GM19328 (cell line): ENCODE results near the gene ARHGAP29.

Source experiments
- ATAC-seq: cut with Tn5 transposase; IDR thresholded peaks from one replicate; pipeline ENCODE4 v1.9.1; 2021; ENCODE audit warnings: mild to moderate bottlenecking, moderate library complexity; ENCODE audit not compliant: unreplicated experiment

Gene ARHGAP29

GRCh38 chr1:94236630-94237290 is 624 bp downstream of the ARHGAP29 start:
- ATAC-seq: no peak

DNA sequence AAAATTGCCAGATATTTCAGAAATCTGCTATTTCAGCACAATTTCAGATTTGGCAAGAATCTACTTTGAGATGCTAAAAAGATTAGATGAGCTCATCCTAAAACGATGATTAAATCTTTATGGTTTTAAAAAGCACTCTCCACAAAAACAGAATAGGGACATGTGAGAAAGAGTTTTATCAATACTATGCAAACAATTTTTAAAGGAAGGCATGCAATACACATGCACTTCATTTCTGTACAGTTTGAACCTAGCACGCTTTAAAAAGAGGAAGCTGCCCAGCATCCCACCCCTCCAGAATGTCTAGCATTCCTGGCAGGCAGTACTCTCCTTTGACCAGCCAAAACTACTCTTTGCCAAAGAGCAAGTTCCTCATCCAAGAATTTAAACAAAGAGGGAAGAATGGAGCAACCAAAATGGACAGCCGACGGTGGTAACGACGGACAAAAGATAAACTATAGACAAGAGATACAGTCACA is 1.3 kb downstream of the ARHGAP29 start:
- no peak for ATAC-seq

GRCh38 chr1:94235189-94236012 is 2.0 kb downstream of the ARHGAP29 start:
- ATAC-seq: no peak

DNA sequence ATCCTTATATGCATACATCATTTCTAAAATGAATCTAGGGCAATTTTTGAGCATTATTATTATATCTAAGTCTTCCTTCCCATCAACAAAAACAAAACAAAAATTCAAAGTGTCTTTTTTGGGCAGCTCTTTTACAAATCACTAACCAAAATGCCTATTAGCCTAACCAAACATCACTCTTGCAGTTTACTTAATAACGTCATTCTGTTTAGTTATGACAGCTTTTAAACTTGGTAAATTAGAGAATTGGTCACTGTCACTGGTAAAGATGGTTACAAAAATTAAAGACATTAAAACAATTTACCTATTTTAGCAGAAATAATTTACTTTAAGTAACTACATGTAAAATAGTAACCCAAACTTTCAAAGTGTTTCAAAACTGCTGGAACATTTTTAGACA is 2.8 kb downstream of the ARHGAP29 start:
- no peak for ATAC-seq

DNA sequence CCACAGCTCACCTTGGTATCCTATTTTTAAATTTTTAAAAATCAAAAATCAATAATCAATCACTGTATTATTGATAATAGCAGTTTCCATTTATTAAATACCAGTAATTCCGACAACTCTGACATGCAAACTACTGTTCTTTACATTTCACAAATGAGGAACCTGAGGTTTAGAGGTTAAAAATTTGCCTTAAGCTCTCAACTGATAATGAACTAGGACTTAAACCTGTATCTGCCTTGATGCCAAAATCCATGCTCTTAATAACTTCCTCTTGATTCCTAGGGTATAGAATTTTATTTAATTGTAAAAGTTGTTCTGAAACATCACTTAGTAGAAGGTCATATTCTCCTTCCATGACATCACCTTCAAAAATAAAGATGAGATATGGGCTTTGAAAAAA is 5.6 kb downstream of the ARHGAP29 start:
- ATAC-seq: no peak

DNA sequence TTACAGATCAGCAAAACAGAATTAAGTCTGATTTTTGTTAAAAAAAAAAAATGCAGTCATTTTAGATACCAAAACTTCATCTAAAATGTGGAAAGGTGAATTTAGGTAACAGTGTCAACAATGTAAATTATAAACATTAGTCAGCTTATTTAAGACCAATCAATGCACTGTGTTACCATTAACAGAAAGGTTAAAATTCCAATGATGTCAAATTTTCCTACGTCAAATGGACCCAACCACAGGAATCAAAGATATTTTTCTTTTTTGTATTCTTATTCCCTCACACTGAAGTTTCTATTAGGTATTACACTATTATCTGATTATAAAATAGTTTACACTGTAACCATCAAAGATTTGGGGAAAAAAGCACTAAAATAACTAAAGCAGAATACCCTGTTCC is 6.5 kb downstream of the ARHGAP29 start:
- no peak for ATAC-seq

- no peak for ATAC-seq
These were observed 8.6 kb downstream of the ARHGAP29 start for GRCh38 chr1:94228640-94229375.

GRCh38 chr1:94227624-94228023 is 9.8 kb downstream of the ARHGAP29 start:
- no peak for ATAC-seq

GRCh38 chr1:94225845-94226244 is 11.5 kb downstream of the ARHGAP29 start:
- no peak for ATAC-seq

GRCh38 chr1:94218332-94218731 is 19.1 kb downstream of the ARHGAP29 start:
- no peak for ATAC-seq

- no peak for ATAC-seq
These were observed 21.4 kb downstream of the ARHGAP29 start for GRCh38 chr1:94215955-94216354.

GRCh38 chr1:94209982-94210381 is 27.4 kb downstream of the ARHGAP29 start:
- no peak for ATAC-seq

- no peak for ATAC-seq
These were observed 28.0 kb downstream of the ARHGAP29 start for GRCh38 chr1:94209425-94209824.

DNA sequence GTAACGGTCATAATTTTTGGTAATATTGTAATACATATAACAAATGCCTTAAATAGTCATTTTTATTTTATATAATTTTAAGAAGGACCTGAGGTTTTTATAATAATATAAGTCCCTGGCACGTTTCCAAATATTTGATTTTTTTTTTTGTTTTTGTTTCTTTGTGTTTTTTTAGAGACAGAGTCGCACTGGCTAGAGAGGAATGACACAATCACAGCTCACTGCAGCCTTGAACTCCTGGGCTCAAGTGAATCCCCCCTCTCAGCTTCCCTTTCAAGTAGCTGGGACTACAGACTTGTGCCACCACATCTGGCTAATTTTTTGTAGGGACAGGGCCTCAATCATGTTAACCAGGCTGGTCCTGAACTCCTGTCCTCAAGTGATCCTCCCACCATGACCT is 29.7 kb downstream of the ARHGAP29 start:
- ATAC-seq: no peak

GRCh38 chr1:94205639-94206038 is 31.7 kb downstream of the ARHGAP29 start:
- ATAC-seq: no peak

- ATAC-seq: no peak
These were observed 35.1 kb downstream of the ARHGAP29 start for GRCh38 chr1:94202241-94202640.

DNA sequence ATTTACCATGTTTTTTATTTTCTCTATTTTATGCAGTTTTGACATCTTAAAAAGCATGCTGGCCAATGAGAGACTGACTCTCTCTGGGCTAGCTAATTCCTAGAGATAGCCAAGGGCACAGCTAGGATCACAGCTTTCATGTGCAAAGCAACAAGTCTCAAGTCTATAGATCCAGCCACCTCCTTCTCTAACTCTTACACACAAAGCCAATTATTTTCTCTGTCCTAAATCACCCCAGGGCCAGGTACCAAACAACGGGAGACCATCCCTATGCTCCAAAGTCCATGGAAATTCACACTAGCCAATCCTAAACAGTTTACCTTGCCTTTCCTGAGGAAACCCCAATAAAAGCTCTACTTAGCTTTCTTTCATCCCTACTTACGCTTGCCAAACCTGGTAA is 38.0 kb downstream of the ARHGAP29 start:
- ATAC-seq: no peak

- no peak for ATAC-seq
These were observed 43.1 kb downstream of the ARHGAP29 start for GRCh38 chr1:94194079-94194865.

DNA sequence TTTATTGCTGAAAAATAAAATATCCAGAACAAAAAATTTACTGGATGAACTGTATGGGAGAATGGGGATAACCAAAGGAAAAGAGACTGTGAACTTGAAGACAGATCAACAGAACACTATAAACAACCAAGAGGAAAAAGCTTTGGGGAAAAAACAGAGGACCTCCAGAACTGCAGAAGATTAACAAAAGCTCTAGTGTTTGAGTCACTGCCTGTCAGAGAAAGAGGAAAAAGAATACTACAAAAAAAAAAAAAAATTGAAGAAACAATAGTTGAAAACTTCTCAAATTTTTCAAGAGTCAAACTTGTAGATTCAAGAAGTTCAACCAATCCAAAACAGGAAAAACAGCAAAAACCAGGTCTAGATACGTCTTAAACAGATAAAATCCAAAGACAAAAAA is 44.3 kb downstream of the ARHGAP29 start:
- ATAC-seq: no peak

DNA sequence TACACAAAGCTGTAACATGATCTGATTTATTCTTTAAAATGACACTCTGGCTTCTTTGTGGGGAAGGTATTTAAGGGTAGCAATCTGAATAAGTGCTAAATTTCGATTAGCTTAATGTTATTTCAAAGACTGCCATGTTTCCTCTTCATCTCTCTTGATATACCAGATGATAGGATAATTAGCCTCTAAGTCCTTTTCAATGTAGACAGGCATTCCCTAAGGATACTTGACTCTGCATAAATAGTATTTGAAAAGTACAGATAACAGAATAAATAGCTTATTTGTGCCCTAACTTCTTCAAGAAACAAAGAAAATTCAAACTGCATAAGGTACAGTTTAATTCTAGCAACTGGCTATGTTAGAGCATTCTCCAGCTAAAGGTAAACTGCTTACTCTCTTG is 46.2 kb downstream of the ARHGAP29 start:
- no peak for ATAC-seq

DNA sequence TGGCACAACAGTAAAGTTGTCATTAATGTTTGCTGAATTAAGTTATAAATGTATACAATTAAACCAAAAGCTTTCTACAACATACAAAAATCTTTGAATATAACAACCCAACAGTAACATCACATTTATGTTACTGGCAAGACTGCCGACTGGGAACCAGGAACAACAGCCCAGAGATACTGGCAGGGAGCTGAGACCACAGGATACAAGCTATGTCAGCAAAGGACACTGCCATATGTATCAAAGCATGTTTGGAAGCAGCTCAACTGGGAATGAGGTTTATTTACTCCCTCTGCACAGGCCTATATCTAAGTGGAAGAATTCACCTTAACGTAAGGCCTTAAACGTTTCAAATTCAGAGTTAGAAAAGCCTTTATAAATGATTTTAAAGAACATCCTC is 50.4 kb downstream of the ARHGAP29 start:
- ATAC-seq: no peak
